HPDE6-E6E7 (cell line): ENCODE measurements around the gene FBN3.
"Not testable (repeated sequence)": the region's sequence is repeated elsewhere in the genome, so short reads cannot be mapped to it uniquely, and the experiment has no call there.

Source experiments
- DNase-seq: peaks from one replicate; pipeline ENCODE4 v3.0.0; 2011; ENCODE audit warnings: missing footprints; ENCODE audit errors: extremely low spot score

The FBN3 gene

GRCh38 chr19:8056533-8056932 lies 92.9 kb downstream of the FBN3 start:
- no peak for DNase-seq

- DNase-seq: no peak
These were observed 95.2 kb downstream of the FBN3 start for GRCh38 chr19:8054169-8054568.

DNA sequence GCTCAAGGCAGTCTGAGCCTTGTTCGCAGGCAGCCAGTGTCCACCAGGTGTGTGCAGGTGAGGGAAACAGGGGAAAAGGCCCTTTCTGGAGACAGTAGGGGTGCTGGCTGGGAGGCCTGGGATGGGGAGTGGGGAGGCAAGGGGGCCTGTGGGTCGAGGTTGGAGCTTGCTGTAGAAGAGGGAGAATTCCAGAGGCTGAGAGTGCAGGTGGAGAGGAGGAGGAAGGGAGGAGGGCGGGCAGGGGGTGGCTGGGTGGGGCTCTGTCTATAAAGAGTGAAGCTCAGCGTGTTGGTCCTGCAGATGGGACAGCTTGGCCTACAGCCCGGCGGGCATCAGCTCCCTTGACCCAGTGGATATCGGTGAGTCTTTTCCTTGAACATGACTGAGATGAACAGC lies 96.9 kb downstream of the FBN3 start, which contains the start of gene CCL25:
Gene CCL25 (plus strand): TSS at position 297 of the 396 bp plus-strand sequence. CDS start 290 bp downstream, outside the sequence.
- DNase-seq: no peak

- DNase-seq: no peak
These were observed 98.9 kb downstream of the FBN3 start for GRCh38 chr19:8050274-8051096.

DNA sequence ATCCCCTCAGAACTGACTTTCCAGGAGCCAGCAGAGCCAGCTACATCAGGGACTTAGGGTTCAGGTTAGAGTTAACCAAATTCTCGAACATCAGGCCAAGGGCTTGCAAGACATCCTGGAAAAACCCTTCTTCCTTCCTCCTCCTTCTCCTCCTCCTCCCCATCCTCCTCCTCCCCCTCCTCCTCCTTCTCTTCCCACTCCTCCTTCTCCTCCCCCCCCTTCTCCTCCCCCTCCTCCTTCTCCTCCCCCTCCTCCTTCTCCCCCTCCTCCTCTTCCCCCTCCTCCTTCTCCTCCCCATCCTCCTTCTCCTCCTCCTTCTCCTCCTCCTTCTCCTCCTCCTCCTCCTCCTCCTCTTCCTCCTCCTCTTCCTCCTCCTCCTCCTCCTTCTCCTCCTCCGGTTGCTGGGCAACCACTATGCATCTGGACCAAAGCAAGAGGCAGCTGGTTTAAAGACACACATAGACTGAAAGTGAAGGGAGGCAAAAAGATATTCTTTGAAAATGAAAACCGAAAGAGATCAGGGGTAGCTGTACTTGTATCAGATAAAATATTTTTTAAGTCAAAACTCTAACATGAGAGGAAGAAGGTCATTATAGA lies 102.7 kb downstream of the FBN3 start:
- no peak for DNase-seq

- no peak for DNase-seq
These were observed 103.4 kb downstream of the FBN3 start for GRCh38 chr19:8045872-8046568.

DNA sequence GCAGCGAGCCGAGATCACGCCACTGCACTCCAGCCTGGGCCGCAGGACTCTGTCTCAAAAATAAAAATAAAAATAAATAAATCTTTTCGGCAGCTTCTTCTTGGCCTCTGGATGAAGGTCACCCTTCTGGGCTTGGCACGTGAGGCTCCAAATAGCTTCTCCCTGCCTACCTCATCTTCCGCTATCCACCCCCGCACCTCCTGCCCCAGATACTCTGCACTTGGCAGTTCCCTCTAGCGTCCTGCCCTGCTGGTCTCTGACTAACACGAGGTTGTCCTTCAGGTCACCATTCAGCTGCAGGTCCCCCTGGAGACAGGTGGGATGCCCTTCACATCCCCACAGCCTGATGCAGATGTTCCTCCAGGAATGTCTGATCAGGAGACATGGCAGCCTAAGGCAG lies 105.4 kb downstream of the FBN3 start:
- DNase-seq: no peak

GRCh38 chr19:8042900-8043299 lies 106.5 kb downstream of the FBN3 start:
- no peak for DNase-seq

GRCh38 chr19:8041531-8041931 lies 107.9 kb downstream of the FBN3 start:
- DNase-seq: no peak

GRCh38 chr19:8039231-8039630 lies 110.2 kb downstream of the FBN3 start:
- DNase-seq: no peak

DNA sequence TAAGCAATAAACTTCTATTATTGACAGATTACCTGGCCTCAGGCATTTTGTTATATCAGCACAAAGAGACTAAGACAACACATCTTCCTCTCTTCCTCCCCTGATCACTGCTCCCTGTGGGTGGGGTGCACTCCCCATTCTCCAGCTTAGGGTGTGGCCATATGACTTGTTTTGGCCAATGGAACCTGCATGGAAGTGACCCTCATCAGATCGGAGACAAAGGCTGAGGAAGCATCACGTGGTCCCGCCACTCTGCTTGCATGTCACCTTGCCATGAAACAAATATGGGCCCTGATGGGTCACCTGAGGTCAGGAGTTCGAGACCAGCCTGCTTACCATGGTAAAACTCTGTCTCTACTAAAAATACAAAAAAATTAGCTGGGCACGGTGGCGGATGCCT lies 110.6 kb downstream of the FBN3 start:
- DNase-seq: no peak

- no peak for DNase-seq
These were observed 112.8 kb downstream of the FBN3 start for GRCh38 chr19:8036434-8037099.

DNA sequence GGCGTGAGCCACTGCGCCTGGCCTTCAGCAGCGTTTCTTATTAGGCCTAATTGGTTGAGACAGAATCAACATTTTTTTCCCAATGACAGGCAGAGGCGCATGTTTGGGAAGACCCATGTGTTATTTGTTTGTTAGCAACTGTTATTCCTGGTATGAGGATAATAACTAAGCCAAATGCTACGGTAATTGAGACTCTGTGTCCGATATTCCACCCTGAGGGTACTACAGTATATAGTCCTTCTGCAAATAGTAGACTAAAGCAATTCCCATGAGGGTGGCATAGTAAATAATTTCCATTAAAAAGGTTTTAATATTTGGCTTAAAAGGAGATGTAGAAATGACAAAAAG lies 115.2 kb downstream of the FBN3 start:
- DNase-seq: no peak

DNA sequence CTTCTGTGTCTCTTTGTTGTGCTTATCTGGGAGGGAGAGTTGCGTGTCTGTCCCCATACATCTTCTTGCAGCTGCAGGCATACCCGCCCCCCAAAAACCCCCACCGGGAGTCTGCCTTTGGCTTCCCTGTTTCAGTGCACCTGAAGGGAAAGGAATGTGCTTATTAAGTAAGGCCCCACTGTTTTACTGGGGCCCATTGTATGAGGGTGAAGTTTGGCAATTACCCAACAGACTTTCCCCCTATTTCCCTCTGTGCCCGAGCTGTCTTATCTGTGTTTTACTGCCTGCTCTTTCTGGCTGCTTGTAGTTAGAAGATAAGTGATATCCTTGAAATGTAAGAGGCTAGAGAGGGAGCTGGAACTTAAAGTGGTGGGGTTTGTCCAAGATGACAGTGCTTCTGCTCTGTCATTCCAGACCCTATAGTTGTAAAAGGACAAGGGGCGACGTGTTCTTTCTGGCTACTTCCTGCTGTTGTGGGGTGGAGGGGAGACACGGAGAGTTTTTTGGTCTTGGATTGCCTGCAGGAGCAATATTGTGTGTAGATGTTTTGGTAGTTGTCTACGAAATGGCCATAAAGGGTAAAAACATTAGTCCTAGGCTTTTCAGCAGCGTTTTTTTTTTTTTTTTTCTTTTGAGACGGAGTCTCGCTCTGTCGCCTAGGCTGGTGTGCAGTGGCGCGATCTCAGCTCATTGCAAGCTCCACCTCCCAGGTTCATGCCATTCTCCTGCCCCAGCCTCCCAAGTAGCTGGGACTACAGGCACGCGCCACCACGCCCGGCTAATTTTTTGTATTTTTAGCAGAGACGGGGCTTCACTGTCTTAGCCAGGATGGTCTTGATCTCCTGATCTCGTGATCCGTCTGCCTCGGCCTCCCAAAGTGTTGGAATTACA lies 115.9 kb downstream of the FBN3 start:
- DNase-seq: not testable (repeated sequence)

DNA sequence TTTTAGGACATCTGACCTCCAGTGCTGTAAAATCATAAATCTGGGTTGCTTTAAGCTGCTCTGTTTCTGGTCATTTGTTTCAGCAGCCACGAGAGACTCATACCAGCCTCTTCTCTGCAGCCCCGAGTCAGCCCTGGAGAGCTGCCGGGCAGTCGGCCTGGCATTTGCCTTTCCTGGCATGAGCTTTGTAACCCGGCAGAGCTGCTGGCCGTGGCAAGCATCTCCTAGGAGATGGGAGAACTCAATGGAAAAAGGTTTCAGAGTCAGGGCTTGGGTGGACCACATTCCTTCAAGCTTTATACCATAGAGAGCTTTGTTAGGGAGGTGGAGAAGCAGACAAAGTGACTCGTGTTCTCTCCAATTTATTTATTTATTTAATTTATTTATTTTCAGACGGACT lies 118.4 kb downstream of the FBN3 start:
- no peak for DNase-seq

GRCh38 chr19:8028951-8029491 lies 120.4 kb downstream of the FBN3 start:
- no peak for DNase-seq

GRCh38 chr19:8025316-8025715 lies 124.1 kb downstream of the FBN3 start:
- DNase-seq: no peak

DNA sequence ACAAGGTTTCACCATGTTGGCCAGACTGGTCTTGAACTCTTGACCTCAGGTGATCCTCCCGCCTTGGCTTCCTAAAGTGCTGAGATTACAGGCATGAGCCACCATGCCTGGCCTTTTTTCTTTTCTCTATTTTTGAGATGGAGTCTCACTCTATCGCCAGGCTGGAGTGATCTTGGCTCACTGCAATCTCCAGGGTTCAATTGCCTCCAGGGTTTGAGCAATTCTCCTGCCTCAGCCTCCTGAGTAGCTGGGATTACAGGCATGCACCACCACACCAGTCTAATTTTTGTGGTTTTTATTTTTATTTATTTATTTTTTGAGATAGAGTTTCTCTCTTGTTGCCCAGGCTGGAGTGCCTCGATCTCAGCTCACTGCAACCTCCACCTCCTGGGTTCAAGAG lies 125.1 kb downstream of the FBN3 start:
- not testable (repeated sequence) for DNase-seq

- no peak for DNase-seq
These were observed 126.0 kb downstream of the FBN3 start for GRCh38 chr19:8023371-8023770.

- no peak for DNase-seq
These were observed 127.1 kb downstream of the FBN3 start for GRCh38 chr19:8022275-8022674.

DNA sequence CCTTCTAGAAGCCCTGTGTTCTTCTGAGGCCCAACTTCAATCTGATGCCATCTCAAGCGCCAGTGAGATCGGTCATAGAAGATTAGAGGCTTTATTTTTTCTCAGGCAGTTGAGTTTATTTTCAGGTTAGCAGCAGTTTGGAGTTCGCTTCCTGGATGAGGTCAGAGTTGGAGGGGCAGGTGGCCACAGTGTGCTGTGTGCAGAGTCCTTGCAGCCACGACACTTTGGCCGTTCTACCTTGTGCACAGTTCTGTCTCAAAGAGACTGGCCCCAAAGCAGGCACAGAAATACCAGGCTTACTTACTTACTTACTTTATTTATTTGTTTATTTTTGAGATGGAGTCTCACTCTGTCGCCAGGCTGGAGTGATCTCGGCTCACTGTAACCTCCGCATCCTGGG lies 128.0 kb downstream of the FBN3 start:
- no peak for DNase-seq
